Measurements from ENCODE around the gene CINP.

- TF ChIP-seq ZC3H8 (IDR thresholded peaks at IDR 0.05) (no peak), SIN3A (IDR thresholded peaks at IDR 0.05; ENCODE audit: borderline replicate concordance in 2 of 2, control insufficient read depth in 1 of 2, low read depth in 2 of 2, low read length in 2 of 2) (peak in 1 of 2 experiments; percentile 57; a peak in 1 of 4 replicates), UBTF (IDR thresholded peaks at IDR 0.05; ENCODE audit: borderline replicate concordance in 1 of 2, low read depth in 2 of 2, low read length in 2 of 2) (no peak; a peak in 1 of 4 replicates), ARNT (IDR thresholded peaks at IDR 0.05) (no peak)
These were observed 48.3 kb downstream of the CINP start for GRCh38 chr14:102314242-102315011.
